DMS153 (cell line): ENCODE measurements around the gene CYP27A1.

Source experiments
- DNase-seq: peaks from one replicate; lab custom pipeline; 2025; lab: John Stamatoyannopoulos, UW

The CYP27A1 gene

GRCh38 chr2:218811382-218811781 is 29.4 kb downstream of the CYP27A1 start:
- DNase-seq = no peak

DNA sequence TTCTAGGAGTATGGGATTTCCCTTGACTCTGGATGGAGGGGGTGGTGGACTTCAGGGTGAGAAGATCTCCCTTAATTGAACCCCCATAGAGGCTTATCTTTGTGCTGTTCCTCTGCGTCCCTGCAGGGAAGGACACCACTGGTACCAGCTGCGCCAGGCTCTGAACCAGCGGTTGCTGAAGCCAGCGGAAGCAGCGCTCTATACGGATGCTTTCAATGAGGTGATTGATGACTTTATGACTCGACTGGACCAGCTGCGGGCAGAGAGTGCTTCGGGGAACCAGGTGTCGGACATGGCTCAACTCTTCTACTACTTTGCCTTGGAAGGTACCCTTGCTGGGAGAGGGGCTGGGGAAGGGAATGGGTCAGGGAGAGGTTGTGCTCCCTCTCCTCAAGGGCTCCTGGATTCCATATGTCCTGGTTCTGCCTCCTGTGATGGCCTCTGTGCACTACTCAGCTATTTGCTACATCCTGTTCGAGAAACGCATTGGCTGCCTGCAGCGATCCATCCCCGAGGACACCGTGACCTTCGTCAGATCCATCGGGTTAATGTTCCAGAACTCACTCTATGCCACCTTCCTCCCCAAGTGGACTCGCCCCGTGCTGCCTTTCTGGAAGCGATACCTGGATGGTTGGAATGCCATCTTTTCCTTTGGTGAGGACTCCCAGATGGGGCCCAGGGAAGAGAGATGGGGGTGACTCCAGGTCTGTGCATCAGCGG is 30.3 kb downstream of the CYP27A1 start:
- DNase-seq = no peak

- DNase-seq = no peak
These were observed 30.9 kb downstream of the CYP27A1 start for GRCh38 chr2:218812861-218813260.

DNA sequence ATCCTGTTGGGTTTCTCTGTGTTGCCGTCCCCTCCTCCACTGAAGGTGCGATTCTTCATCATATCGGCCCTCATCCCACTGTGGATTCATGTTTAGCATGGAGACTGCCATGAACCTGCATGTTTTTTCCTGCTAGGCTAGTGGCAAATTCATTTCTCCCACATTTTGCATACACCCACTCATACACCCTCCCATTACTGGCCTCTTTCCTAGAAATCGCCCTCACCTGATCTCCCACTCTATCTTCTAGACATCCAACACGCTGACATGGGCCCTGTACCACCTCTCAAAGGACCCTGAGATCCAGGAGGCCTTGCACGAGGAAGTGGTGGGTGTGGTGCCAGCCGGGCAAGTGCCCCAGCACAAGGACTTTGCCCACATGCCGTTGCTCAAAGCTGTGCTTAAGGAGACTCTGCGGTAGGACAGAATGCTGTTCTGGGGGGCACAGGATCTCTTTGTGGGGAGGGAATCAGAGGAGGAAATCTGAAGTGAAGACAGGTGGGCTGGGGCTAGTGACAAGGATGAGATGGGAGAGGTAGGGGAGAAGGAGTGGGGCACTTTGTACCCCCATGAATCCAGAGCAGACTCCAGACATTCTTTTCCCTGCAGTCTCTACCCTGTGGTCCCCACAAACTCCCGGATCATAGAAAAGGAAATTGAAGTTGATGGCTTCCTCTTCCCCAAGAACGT is 32.0 kb downstream of the CYP27A1 start:
- DNase-seq = no peak

- DNase-seq = no peak
These were observed 32.7 kb downstream of the CYP27A1 start for GRCh38 chr2:218814540-218815243.

DNA sequence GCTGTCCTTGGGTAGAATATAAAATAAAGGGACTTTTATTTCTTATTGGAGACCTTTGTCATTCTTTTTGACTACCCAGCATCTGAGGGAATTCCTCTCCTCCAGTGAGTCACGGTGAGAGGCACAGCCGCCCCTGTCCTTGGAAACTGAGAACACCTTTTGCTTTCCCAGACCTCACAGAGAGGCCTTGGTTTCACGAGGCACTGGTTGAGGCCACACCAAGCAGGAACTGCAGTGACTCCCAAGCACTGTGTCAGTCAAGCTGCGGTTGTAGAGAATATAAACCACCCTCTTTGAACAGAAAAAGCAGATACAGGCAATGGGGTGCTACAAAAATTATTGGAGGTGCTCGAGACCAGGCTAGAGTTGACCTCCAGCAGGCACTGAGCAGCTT is 33.3 kb downstream of the CYP27A1 start:
- no peak for DNase-seq

- DNase-seq = no peak
These were observed 33.7 kb downstream of the CYP27A1 start for GRCh38 chr2:218815649-218816048.

DNA sequence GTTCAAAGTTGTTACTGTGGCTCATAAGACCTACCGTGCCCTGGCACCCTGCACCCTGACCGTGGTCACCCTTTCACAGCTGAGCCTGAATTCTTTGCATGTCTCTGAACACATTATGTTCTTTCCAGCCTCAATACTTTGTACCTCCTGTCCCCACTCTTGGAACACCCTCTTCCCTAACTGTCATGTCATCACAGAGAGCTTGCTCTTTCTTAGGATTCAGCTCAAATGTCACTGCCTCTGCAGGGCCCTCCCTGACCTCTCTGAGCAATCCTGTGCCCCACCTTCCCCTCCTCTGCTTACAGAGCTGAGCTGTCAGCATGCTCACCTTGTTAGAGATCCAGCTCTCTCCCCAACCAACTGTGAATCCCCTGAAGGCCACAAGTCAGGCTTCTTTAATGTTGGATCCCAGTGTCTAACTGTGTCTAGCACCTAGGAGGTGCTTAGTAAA is 34.6 kb downstream of the CYP27A1 start:
- DNase-seq = no peak

- DNase-seq = no peak
These were observed 37.1 kb downstream of the CYP27A1 start for GRCh38 chr2:218819093-218819492.

DNA sequence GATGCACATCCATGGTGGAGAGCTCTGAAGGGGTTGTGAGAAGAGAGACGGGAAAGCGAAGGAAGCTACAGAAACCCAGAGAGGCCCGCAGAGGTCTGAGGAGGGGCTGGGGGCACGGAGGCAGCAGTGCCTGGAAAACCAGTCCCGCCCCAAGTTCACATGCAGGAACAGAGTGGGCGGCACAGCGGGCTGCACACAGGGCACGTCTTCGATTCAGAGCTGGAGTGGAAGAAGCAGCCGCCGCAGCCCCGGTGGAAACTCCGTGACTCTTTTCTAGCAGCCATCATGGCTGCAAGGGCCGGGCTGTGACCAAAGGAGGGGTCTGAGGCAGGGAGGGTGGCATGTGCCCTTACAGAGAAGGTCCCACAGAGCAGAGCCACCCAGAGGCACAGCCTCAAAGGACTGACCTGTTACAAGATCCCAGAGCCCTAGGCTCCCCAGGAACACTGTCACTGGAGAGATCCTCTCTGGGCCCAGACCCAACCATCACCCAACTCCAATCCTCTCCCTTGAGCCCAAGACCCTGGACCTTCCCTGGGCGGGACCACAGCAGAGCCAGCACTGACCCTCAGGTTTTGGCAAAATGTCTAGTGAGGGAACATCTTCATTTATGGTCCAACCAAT is 38.9 kb downstream of the CYP27A1 start:
- no peak for DNase-seq

DNA sequence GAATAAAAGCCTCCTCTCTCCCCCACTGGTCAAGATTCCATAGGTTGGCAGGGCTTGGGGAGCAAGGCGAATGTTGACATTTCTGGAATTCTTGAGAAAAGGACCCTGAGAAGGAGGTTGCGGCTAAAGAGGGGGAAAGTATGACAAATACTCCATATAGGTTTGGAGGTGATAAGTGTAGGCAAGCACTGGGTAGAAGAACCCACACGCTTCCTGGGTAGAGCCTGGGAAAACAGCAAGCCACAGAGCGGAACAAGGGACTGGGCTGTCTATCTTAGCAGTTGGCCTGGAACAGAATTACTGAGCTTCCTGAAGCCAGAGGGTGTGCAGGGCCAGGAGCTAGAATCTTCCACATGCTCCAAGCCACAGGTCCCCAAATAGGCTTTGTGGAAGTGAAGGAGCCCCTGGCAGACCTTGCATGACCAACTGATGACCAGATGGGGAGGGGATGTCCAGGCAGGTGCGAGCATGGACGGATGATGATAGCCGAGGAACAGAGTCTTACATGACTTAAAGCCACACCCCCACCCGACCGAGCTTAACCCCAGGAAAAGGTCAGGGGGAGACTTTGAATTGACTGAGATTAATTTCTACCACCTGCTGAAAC is 39.8 kb downstream of the CYP27A1 start:
- no peak for DNase-seq

DNA sequence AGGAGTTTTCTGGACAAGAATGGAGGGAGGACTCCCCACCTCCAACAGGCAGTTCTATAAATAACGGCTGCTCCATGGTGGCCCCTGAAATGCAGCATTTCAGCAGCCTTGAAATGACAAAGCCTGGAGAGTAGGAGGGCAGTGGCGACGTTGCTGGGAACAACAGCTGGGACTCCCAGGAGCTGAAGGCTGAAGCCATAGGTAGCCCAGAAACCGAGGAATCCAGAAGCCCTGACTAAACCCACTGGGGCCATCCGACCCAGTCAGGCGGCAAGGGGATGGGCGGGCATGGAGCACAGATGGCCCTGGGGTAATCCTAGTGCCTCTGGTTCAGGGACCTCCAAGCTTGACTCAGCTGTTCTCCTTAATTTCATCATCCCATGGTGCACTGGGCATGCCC is 40.7 kb downstream of the CYP27A1 start:
- no peak for DNase-seq

GRCh38 chr2:218823196-218823855 is 41.4 kb downstream of the CYP27A1 start:
- DNase-seq = no peak

GRCh38 chr2:218824004-218824403 is 42.1 kb downstream of the CYP27A1 start:
- no peak for DNase-seq

DNA sequence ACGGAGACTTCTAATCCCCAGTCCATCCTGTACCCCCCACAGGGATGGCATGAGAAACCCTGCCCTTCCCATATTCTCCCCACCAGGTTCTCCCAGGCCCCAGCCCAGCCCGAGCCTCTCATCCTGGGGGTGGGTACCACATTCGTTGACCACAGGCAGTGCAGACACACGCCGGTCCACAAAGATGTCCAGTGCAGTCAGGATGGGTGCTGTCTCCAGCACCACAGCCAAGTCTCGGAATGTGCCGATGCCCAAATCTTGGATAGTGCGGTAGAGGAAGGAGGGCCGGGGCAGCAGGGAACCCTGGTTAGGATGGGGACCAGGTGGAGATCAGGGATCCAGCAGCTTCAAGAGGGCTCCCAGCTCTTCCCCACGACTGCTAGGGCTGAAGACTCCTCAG is 44.8 kb downstream of the CYP27A1 start:
- no peak for DNase-seq

- DNase-seq = no peak
These were observed 45.9 kb downstream of the CYP27A1 start for GRCh38 chr2:218827701-218828476.

DNA sequence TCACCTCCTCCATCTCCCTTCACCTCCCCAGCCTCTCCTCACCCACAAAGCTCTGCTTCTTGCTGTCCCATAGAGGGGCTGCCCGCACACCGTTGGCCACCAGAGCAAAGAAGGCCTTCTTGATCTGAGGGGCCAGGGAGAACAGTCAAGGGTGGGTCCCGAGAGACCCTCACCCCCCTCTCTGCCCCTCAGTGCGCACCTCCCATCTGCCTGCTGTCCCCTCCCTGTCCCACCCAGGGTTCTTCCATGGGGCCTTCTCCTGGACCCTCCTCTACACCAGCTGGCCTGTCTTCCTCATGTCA is 46.5 kb downstream of the CYP27A1 start:
- no peak for DNase-seq

- DNase-seq = peak; percentile 10
These were observed 48.0 kb downstream of the CYP27A1 start for GRCh38 chr2:218829868-218830451.

GRCh38 chr2:218830526-218831306 is 48.8 kb downstream of the CYP27A1 start:
- DNase-seq = no peak
